GM12801 (cell line): Measurements from ENCODE around the gene CTTN.

ENCODE experiments used
- TF ChIP-seq, protein P1 (sequence below): IDR thresholded peaks from one replicate; pipeline ENCODE4 v1.5.1; 2011; ENCODE audit warnings: control low read depth; ENCODE audit not compliant: insufficient read length; ENCODE audit errors: extremely low read depth

Gene CTTN

DNA sequence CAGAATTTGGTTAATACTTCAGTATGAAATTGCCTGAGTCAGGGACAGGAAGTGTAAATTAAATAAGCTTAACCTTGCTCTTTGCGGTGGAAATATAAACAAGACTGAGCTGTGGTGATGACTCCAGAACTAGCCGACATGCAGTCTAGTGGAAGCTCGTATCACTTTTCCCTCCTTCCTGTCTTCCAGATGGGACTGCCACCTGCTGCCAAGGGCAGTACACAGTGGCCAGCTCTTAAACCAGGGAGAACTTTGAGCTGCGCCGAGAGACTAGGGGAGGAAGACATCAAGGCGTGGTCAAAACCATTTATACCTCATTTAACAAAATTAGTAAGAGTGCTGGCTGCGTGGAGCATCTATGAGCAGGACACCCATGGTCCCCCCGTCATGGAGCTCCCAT, 31.3 kb upstream of the CTTN start:
- TF ChIP-seq, protein P1, sequence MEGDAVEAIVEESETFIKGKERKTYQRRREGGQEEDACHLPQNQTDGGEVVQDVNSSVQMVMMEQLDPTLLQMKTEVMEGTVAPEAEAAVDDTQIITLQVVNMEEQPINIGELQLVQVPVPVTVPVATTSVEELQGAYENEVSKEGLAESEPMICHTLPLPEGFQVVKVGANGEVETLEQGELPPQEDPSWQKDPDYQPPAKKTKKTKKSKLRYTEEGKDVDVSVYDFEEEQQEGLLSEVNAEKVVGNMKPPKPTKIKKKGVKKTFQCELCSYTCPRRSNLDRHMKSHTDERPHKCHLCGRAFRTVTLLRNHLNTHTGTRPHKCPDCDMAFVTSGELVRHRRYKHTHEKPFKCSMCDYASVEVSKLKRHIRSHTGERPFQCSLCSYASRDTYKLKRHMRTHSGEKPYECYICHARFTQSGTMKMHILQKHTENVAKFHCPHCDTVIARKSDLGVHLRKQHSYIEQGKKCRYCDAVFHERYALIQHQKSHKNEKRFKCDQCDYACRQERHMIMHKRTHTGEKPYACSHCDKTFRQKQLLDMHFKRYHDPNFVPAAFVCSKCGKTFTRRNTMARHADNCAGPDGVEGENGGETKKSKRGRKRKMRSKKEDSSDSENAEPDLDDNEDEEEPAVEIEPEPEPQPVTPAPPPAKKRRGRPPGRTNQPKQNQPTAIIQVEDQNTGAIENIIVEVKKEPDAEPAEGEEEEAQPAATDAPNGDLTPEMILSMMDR: no peak

DNA sequence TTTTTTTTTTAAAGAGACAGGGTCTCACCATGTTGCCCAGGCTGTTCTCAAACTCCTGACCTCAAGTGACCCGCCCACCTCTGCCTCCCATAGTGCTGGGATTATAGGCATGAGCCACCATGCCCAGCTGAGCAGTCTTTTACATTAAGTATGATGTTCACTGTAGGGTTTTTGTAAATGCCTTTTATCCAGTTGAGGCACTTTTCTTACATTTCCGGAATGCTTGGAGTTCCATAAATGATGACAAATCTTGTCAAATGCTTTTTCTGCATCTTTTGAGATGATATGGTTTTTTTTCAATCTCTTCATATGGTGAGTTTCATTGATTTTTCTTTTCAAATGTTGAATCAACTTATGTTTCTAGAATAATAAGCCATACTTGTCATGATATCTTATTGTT, 29.4 kb upstream of the CTTN start:
- TF ChIP-seq, protein P1: no peak

DNA sequence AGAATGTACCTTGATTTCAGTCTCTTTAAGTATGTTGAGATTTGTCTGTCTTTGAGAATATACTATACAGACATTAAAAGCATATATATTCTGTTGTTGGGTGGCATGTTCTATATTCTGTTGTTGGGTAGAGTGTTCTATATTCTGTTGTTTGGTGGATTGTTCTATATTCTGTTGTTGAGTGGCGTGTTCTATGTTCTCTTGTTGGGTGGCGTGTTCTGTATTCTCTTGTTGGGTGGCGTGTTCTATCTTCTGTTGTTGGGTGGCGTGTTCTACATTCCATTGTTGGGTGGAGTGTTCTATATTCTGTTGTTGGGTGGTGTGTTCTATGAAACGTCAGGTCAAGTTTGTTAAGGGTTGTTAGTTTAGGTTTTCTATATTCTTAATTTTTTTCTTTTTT, 27.1 kb upstream of the CTTN start:
- TF ChIP-seq, protein P1: no peak

DNA sequence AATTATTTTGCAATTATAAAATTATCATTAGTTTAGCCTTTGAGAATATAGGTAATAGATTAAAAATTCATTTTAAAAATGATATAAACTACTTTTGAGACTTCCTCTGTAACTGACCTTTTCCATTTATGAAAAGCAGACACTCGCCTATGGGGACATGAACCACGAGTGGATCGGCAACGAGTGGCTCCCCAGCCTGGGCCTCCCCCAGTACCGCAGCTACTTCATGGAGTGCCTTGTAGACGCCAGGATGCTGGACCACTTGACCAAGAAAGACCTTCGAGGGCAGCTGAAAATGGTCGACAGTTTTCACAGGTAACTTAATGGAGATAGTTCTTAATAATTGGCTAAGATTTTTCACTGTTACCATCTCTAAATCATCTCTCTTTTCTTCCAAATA, 26.3 kb upstream of the CTTN start:
- TF ChIP-seq, protein P1: no peak

DNA sequence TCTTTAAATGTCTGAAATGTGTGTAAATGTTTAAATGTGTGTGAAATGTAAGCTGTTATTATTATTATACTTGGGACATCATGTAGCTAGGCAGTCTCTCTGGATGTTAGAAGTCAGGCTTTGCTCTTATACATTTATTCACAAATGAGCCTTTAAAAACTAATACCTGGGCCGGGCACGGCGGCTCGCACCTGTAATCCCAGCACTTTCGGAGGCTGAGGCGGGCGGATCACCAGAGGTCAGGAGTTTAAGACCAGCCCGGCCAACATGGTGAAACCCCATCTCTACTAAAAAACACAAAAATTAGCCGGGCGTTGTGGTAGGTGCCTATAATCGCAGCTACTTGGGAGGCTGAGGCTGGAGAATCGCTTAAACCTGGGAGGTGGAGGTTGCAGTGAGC, 21.7 kb upstream of the CTTN start:
- TF ChIP-seq, protein P1: no peak

DNA sequence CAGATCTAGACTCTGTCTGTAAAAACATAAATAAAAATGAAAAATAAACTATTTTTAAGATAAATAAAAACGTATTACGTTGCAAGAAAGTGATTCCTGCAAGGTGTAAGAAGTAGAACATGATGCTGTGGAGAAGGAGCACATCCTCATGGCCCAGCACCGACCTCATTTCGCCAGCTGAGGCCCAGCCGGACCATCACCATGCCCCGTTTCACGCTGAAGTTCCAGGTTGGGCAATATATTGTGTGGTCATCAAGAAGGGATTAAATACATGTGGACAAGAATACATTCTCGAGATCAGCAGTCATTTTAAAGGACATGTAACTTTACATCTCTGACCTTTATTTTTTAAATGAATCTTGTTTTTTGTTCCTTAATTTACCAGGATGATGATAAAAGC, 20.7 kb upstream of the CTTN start:
- TF ChIP-seq, protein P1: no peak

DNA sequence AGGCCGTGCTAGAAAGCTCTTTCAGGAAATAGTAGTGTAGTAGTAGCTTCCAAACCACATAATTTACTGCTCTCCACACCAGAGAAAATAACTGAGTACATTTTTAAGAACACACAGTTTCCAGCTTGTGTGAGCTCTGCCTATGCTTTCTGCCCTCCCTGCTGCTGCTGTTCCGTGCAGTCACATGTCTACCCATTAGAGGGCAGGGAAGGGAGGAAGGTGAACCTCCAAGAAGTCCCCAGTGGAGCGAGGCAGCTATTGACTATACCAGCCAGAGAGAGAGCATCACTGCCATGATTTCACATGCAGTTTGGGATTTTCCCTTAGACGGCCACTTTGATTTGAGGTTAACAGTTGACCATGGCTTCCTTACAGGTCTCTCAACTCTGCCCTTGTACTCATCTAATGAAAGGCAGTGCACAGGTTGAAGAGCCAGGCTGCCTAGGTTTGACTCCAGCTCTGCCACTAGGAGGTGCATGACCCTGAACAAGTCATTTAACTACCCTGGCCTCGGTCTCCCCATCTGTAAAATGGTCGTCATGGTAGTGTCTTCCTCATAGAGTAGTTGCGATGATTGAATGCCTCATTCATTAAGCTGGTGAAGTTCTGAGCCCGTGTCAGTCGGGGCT, 19.7 kb upstream of the CTTN start:
- TF ChIP-seq, protein P1: no peak
